ENCODE data around the gene CHAD. TPM values are rescaled to one million over a fixed set of nuclear protein-coding genes. Genes with fewer than 3 reads are reported as not detected.

Gene CHAD
- total RNA-seq, 1 experiment from 2014 or later, result not detected

Other genes with a start within 250 kb of the CHAD start
- 0.52 and 1.4 TPM in 2 replicates for gene TMEM92, start 194.4 kb downstream of the CHAD start, total RNA-seq (2014; rRNA removed; shearing (Covaris generic))
- gene XYLT2, start 122.8 kb downstream of the CHAD start, total RNA-seq (2014; rRNA removed; shearing (Covaris generic)), result 19.6 and 21.0 TPM in 2 replicates
- gene MRPL27, start 95.7 kb downstream of the CHAD start, total RNA-seq (2014; rRNA removed; shearing (Covaris generic)), result 61.6 and 66.7 TPM in 2 replicates
- gene EME1, start 95.7 kb downstream of the CHAD start, total RNA-seq (2014; rRNA removed; shearing (Covaris generic)), result 8.4 and 14.1 TPM in 2 replicates
- 165 and 175 TPM in 2 replicates for gene LRRC59, start 71.4 kb downstream of the CHAD start, total RNA-seq (2014; rRNA removed; shearing (Covaris generic))
- gene ACSF2, start 42.7 kb downstream of the CHAD start, total RNA-seq (2014; rRNA removed; shearing (Covaris generic)), result 10.4 and 11.7 TPM in 2 replicates
- gene RSAD1, start 10.0 kb upstream of the CHAD start, total RNA-seq (2014; rRNA removed; shearing (Covaris generic)), result 28.8 and 33.9 TPM in 2 replicates
- gene MYCBPAP, start 39.6 kb upstream of the CHAD start, total RNA-seq (2014; rRNA removed; shearing (Covaris generic)), result 0.89 and 1.0 TPM in 2 replicates
- 0.02 TPM in 1 of 2 replicates, not detected in the other for gene EPN3, start 63.9 kb upstream of the CHAD start, total RNA-seq (2014; rRNA removed; shearing (Covaris generic))
- gene SPATA20, start 78.3 kb upstream of the CHAD start, total RNA-seq (2014; rRNA removed; shearing (Covaris generic)), result 73.6 and 82.8 TPM in 2 replicates
- gene CACNA1G, start 91.8 kb upstream of the CHAD start, total RNA-seq (2014; rRNA removed; shearing (Covaris generic)), result 0.06 and 0.07 TPM in 2 replicates
- 74.8 and 93.3 TPM in 2 replicates for gene ABCC3, start 166.0 kb upstream of the CHAD start, total RNA-seq (2014; rRNA removed; shearing (Covaris generic))
- 48.4 and 54.5 TPM in 2 replicates for gene ANKRD40, start 239.0 kb upstream of the CHAD start, total RNA-seq (2014; rRNA removed; shearing (Covaris generic))

Measured in NCI-H460 (cell line).